Coronary artery (tissue), 2 donors: ENCODE measurements around the gene DBF4.
A peak's percentile ranks its signal among the peaks of the same experiment; 100 is the strongest.
"Not testable (repeated sequence)": the region's sequence is repeated elsewhere in the genome, so short reads cannot be mapped to it uniquely, and the experiment has no call there.

ENCODE experiments used
- DNase-seq: peaks from one replicate; pipeline ENCODE4 v3.0.0-alpha.2; 2017; ENCODE audit warnings: low spot score
- H3K27ac ChIP-seq, 2 donors: fragments of 200-600 bp; sonication (generic); one replicate each; pipeline ENCODE4 v1.5.1; 2016 to 2019
- H3K4me3 ChIP-seq: fragments of 200-600 bp; sonication (generic); 2 replicates; pipeline ENCODE4 v1.5.1; 2016; ENCODE audit warnings: mild to moderate bottlenecking, moderate library complexity
- TF ChIP-seq, protein P1 (sequence below): fragments of 200-600 bp; sonication (generic); IDR thresholded peaks from one replicate; pipeline ENCODE4 v1.5.1; 2019; ENCODE audit warnings: antibody characterized with exemption

DBF4 gene, protein sequence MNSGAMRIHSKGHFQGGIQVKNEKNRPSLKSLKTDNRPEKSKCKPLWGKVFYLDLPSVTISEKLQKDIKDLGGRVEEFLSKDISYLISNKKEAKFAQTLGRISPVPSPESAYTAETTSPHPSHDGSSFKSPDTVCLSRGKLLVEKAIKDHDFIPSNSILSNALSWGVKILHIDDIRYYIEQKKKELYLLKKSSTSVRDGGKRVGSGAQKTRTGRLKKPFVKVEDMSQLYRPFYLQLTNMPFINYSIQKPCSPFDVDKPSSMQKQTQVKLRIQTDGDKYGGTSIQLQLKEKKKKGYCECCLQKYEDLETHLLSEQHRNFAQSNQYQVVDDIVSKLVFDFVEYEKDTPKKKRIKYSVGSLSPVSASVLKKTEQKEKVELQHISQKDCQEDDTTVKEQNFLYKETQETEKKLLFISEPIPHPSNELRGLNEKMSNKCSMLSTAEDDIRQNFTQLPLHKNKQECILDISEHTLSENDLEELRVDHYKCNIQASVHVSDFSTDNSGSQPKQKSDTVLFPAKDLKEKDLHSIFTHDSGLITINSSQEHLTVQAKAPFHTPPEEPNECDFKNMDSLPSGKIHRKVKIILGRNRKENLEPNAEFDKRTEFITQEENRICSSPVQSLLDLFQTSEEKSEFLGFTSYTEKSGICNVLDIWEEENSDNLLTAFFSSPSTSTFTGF

DNA sequence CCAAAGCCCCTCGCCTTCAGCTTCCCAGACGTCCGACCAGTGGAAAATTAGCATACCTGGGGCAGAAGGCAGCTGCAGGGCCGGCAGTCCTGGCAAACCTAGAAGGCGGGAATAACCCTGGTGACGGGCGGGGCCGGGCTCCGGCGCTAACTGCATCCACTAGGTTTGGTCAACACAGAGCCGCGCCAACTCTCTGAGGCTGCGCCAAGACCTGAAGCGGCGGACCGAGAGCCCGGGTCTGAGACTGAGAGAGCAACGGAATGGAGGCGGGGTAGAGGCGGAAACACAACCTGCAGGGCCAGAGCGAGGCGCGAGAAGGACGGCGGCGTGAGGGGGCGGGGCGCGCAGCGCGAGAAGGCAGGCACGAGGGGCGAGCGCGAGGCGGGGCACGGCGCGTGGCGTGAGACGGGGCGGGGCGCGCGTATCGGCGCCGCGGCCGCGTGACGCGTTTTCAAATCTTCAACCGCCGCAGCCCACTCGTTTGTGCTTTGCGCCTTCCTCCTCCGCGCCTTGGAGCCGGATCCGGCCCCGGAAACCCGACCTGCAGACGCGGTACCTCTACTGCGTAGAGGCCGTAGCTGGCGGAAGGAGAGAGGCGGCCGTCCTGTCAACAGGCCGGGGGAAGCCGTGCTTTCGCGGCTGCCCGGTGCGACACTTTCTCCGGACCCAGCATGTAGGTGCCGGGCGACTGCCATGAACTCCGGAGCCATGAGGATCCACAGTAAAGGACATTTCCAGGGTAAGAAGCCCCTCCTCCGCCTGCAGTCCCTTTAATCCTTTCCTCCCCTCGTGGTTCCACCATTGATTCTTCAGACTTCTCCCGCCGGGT, at the start of gene DBF4, which contains the start of gene SLC25A40:
Gene DBF4, plus strand, starts transcription at position 454 of the 829 bp plus-strand sequence. Its CDS starts 240 bp downstream, at position 694.
Gene SLC25A40, minus strand, starts transcription at position 321 of the 829 bp plus-strand sequence. CDS start 17,633 bp downstream, outside the sequence.
- Histone ChIP-seq H3K4me3 (peak within 1 kb of the TSS; percentile 97), H3K27ac (peak within 1 kb of the TSS; percentile 86 to 92)
- peak; percentile 95 for DNase-seq
- TF ChIP-seq, protein P1, sequence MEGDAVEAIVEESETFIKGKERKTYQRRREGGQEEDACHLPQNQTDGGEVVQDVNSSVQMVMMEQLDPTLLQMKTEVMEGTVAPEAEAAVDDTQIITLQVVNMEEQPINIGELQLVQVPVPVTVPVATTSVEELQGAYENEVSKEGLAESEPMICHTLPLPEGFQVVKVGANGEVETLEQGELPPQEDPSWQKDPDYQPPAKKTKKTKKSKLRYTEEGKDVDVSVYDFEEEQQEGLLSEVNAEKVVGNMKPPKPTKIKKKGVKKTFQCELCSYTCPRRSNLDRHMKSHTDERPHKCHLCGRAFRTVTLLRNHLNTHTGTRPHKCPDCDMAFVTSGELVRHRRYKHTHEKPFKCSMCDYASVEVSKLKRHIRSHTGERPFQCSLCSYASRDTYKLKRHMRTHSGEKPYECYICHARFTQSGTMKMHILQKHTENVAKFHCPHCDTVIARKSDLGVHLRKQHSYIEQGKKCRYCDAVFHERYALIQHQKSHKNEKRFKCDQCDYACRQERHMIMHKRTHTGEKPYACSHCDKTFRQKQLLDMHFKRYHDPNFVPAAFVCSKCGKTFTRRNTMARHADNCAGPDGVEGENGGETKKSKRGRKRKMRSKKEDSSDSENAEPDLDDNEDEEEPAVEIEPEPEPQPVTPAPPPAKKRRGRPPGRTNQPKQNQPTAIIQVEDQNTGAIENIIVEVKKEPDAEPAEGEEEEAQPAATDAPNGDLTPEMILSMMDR: no peak

DNA sequence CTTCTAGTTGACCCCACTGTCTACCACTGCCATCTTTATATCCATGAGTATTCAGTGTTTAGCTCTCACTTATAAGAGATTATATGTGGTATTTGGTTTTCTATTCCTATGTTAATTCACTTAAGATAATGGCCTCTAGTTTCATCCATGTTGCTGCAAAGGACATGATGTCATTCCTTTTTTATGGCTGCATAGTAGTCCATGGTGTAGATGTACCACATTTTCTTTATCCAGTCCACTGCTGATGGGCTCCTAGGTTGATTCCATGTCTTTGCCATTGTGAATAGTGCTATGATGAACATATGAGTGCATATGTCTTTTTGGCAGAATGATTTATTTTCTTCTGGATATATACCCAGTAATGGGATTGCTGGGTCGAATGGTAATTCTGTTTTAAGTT, 47.9 kb upstream of the DBF4 start:
- not testable (repeated sequence) for DNase-seq, H3K4me3 ChIP-seq, H3K27ac ChIP-seq

DNA sequence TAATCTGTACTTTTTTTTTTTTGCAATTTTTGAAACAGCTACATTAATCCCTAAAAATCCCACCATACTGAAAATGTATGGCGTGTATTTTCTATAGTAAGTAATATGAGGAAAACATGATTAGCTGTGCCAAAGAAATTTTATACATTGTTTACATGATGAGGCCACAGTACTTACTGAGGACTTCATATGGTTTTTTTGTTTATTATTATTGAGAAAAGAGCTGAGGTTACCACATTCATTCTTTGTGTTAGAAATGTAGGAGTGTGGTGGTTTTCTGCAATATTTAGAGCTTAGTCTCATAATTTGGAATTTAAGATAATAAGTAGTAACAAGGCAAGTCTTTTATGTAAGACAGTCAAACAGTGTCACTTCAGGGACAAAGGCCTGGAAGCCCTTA, 45.2 kb upstream of the DBF4 start:
- Histone ChIP-seq H3K27ac (no peak overlapping the region), H3K4me3 (no peak overlapping the region)
- no peak for DNase-seq
- TF ChIP-seq, protein P1: no peak

DNA sequence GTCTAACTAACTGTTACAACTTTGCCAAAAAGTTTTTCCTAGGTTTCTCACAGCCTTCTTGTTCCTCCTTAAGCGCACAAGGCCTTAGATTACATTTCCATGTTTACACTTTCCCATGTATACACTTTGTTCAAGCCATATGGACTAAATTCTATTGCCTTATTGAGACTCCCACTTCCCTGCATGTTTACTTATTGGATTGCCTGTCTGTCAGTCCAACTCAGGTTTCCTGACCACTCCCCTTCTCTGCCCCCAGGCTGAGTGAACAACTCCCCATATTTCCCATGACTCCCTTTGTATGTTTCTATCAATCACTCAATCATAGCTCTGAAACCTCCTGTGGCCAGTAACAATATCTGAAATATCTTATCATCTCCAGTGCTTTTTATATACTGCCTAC, 43.2 kb upstream of the DBF4 start:
- no peak for DNase-seq

DNA sequence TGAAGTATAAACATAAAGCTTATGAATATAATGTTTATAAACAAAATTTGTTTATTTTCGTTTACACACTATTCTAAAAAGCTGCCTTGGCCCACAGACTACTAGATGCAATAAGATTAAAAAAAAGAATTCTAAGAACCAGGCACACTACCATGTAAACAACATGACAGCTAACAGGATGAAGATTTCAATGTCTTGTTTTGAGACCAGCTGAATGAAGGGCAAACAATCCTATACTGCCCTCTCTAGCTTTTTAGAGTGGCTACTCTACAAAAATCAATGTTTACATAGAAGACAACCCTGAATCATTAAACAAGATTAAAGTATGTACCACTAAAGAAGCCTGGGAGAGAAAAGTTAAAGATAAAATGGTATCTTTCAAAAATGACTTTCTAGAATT, 38.7 kb upstream of the DBF4 start:
- TF ChIP-seq, protein P1: no peak
- no peak for DNase-seq

More for the DNA sequence above, 43.2 kb upstream of the DBF4 start:
- Histone ChIP-seq H3K4me3 (no peak overlapping the region), H3K27ac (no peak overlapping the region)
- TF ChIP-seq, protein P1: no peak

DNA sequence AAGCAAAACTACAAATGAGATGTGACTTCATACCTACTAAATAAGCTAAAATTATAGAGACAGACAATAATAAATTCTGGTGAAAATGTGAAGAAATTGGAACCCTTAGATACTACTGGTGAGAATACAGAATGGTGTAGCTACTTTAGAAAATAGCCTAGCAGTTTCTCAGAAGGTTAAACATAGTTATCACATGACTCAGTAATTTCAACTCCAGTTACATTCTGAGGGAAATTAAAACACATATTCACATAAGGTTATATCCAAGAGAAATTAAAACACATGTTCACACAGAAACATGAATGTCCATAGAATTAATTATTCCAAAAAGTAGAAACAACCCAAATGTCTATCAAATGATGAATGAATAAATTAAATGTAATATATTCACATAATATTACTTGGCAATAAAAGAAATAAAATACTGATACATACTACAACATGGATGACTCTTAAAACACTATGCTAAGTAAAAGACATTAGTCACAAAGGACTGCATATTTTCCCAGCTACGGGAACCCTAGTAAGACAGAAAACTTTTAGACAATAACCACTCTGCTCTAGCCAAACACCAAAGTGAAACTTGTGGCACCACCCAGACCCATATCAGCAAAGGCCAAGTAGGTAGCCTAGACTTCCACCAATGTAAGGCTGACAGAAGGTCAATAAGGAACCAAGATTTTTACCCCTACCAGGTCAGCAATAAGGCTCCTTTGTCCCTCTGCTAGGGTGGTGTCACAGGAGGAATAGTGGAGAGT, 25.3 kb upstream of the DBF4 start:
- DNase-seq: no peak
- no peak overlapping the region for H3K27ac ChIP-seq
- no peak overlapping the region for H3K4me3 ChIP-seq
- TF ChIP-seq, protein P1: no peak

More for the DNA sequence above, 38.7 kb upstream of the DBF4 start:
- no peak overlapping the region for H3K27ac ChIP-seq
- no peak overlapping the region for H3K4me3 ChIP-seq
